Astrocyte (in vitro differentiated cells and primary cell): ENCODE measurements around the gene DPM3. TPM values are rescaled to one million over a fixed set of nuclear protein-coding genes. Genes with fewer than 3 reads are reported as not detected.
A peak's percentile ranks its signal among the peaks of the same experiment; 100 is the strongest.

Source experiments
- DNase-seq: peaks from one replicate; pipeline ENCODE4 v3.0.0-alpha.2; 2010; ENCODE audit warnings: low read depth
- FAIRE-seq: peaks from 2 replicates; lab custom pipeline; 2011; peaks lifted over from hg19 to GRCh38; lab: Jason Lieb, UNC
- H2AFZ ChIP-seq: 2 replicates; pipeline ENCODE4 v1.6.0; 2012; ENCODE audit warnings: low read depth, low read length, inconsistent platforms
- H3K27ac ChIP-seq: 2 replicates; pipeline ENCODE4 v1.5.1; 2011; ENCODE audit warnings: low read depth, low read length, inconsistent platforms
- H3K27me3 ChIP-seq: 2 replicates; pipeline ENCODE4 v1.6.0; 2011; ENCODE audit warnings: low read length, inconsistent platforms; ENCODE audit not compliant: insufficient read depth
- H3K36me3 ChIP-seq: 2 replicates; pipeline ENCODE4 v1.5.1; 2011; ENCODE audit warnings: low read length, inconsistent platforms; ENCODE audit not compliant: insufficient read depth
- H3K4me1 ChIP-seq: 2 replicates; pipeline ENCODE4 v1.5.1; 2011; ENCODE audit warnings: low read length, inconsistent platforms; ENCODE audit not compliant: insufficient read depth
- H3K4me2 ChIP-seq: 2 replicates; pipeline ENCODE4 v1.6.0; 2012; ENCODE audit warnings: low read length, inconsistent platforms
- H3K4me3 ChIP-seq: 2 replicates; pipeline ENCODE4 v1.5.1; 2011; ENCODE audit warnings: low read depth, mild to moderate bottlenecking, low read length, inconsistent platforms; ENCODE audit not compliant: insufficient read depth
- H3K79me2 ChIP-seq: 2 replicates; pipeline ENCODE4 v1.6.0; 2012; ENCODE audit warnings: mild to moderate bottlenecking, low read length, inconsistent platforms; ENCODE audit not compliant: insufficient read depth
- H3K9ac ChIP-seq: 2 replicates; pipeline ENCODE4 v1.6.0; 2012; ENCODE audit warnings: mild to moderate bottlenecking, low read length, inconsistent platforms
- H3K9me3 ChIP-seq: 2 replicates; pipeline ENCODE4 v1.5.1; 2012; ENCODE audit warnings: low read depth, mild to moderate bottlenecking, low read length, inconsistent platforms; ENCODE audit not compliant: insufficient read depth
- H4K20me1 ChIP-seq: 2 replicates; pipeline ENCODE4 v1.6.0; 2012; ENCODE audit warnings: low read length, inconsistent platforms; ENCODE audit not compliant: insufficient read depth
- H3K27ac Mint-ChIP-seq: one replicate; pipeline ENCODE4 v1.8.0; 2021; ENCODE audit warnings: mild to moderate bottlenecking, mixed read lengths; ENCODE audit not compliant: unreplicated experiment
- H3K27me3 Mint-ChIP-seq: one replicate; pipeline ENCODE4 v1.8.0; 2021; ENCODE audit warnings: low read depth, mixed read lengths; ENCODE audit not compliant: unreplicated experiment
- H3K36me3 Mint-ChIP-seq: one replicate; pipeline ENCODE4 v1.8.0; 2021; ENCODE audit warnings: low read depth, mixed read lengths; ENCODE audit not compliant: unreplicated experiment
- H3K4me1 Mint-ChIP-seq: one replicate; pipeline ENCODE4 v1.8.0; 2021; ENCODE audit warnings: low read depth, mixed read lengths; ENCODE audit not compliant: unreplicated experiment
- H3K4me3 Mint-ChIP-seq: one replicate; pipeline ENCODE4 v1.8.0; 2021; ENCODE audit warnings: mild to moderate bottlenecking, moderate library complexity, mixed read lengths; ENCODE audit not compliant: unreplicated experiment
- H3K9me3 Mint-ChIP-seq: one replicate; pipeline ENCODE4 v1.8.0; 2021; ENCODE audit warnings: mild to moderate bottlenecking, mixed read lengths; ENCODE audit not compliant: unreplicated experiment
- CTCF ChIP-seq: IDR thresholded peaks from 2 replicates; pipeline ENCODE4 v1.5.1; 2011; ENCODE audit warnings: low read depth, mild to moderate bottlenecking, inconsistent platforms, low read length, moderate library complexity; ENCODE audit not compliant: insufficient read depth
- EZH2 ChIP-seq: IDR thresholded peaks from 2 replicates; pipeline ENCODE4 v1.6.1; 2012; ENCODE audit warnings: mild to moderate bottlenecking, low read length, inconsistent platforms; ENCODE audit not compliant: insufficient read depth
- total RNA-seq: library from RNA; stranded (reverse); gene quantifications from 2 replicates; pipeline ENCODE4 v1.2.1, GENCODE V29; 2021

DPM3 gene
- total RNA-seq, 1 donor from 2014 or later = 31.0 TPM

GRCh38 chr1:155137154-155137949 is 3.0 kb downstream of the DPM3 start:
- H4K20me1 ChIP-seq = peaks cover 10% of the 10 kb centered on the region
- H3K4me3 ChIP-seq = peak overlapping the region; percentile 85
- Mint-ChIP-seq H3K27me3 (no peaks in the 10 kb centered on the region), H3K9me3 (no peaks in the 10 kb centered on the region), H3K4me3 (peak overlapping the region; percentile 92), H3K27ac (peak overlapping the region; percentile 99), H3K4me1 (peaks cover 26% of the 10 kb centered on the region), H3K36me3 (peaks cover 5% of the 10 kb centered on the region)
- no peaks in the 10 kb centered on the region for H3K27me3 ChIP-seq
- H3K9me3 ChIP-seq = no peaks in the 10 kb centered on the region
- DNase-seq (no peak), FAIRE-seq (no peak)
- no peak overlapping the region for H2AFZ ChIP-seq
- H3K4me2 ChIP-seq = peak overlapping the region; percentile 99
- peaks cover 33% of the 10 kb centered on the region for H3K79me2 ChIP-seq
- H3K9ac ChIP-seq = peak overlapping the region; percentile 99
- peaks cover 22% of the 10 kb centered on the region for H3K4me1 ChIP-seq
- peaks cover 3% of the 10 kb centered on the region for H3K36me3 ChIP-seq
- TF ChIP-seq CTCF = no peak
- H3K27ac ChIP-seq = peak overlapping the region; percentile 12

GRCh38 chr1:155136748-155137147 is 3.6 kb downstream of the DPM3 start:
- H3K27ac ChIP-seq = peak overlapping the region; percentile 12
- no peaks in the 10 kb centered on the region for H3K9me3 Mint-ChIP-seq
- H3K27me3 Mint-ChIP-seq = no peaks in the 10 kb centered on the region
- H3K4me3 ChIP-seq = peak overlapping the region; percentile 85
- H3K36me3 Mint-ChIP-seq = peaks cover 8% of the 10 kb centered on the region
- peaks cover 33% of the 10 kb centered on the region for H3K79me2 ChIP-seq
- TF ChIP-seq EZH2 (no peak), CTCF (no peak)
- peak overlapping the region; percentile 99 for H3K4me2 ChIP-seq
- H2AFZ ChIP-seq = no peak overlapping the region
- H3K4me3 Mint-ChIP-seq = peak overlapping the region; percentile 92
- FAIRE-seq (no peak), DNase-seq (no peak)
- no peaks in the 10 kb centered on the region for H3K9me3 ChIP-seq
- H3K36me3 ChIP-seq = peaks cover 3% of the 10 kb centered on the region
- peaks cover 10% of the 10 kb centered on the region for H4K20me1 ChIP-seq
- H3K27me3 ChIP-seq = no peaks in the 10 kb centered on the region
- peaks cover 22% of the 10 kb centered on the region for H3K4me1 ChIP-seq
- H3K9ac ChIP-seq = peak overlapping the region; percentile 99
- peaks cover 28% of the 10 kb centered on the region for H3K4me1 Mint-ChIP-seq
- peak overlapping the region; percentile 99 for H3K27ac Mint-ChIP-seq
